IMR-90 (cell line): Measurements from ENCODE around the gene BEND3. TPM values are rescaled to one million over a fixed set of nuclear protein-coding genes. Genes with fewer than 3 reads are reported as not detected.

Source experiments
- ATAC-seq: fragments of 200-7000 bp; cut with Tn5 transposase; 2 replicates; pipeline ENCODE4 v1.9.1; 2020; ENCODE audit warnings: low read depth, mild to moderate bottlenecking, moderate library complexity
- BruUV-seq: library from RNA; stranded (reverse); fragments of 400-500 nt; replicated peaks from 2 replicates; lab custom pipeline; 2021; lab: Mats Ljungman, UMichigan
- CTCF ChIA-PET: fragments of 300-600 bp; formaldehyde crosslinking; extraction: SDS; loops from one replicate; lab custom pipeline; 2021; ENCODE audit warnings: antibody characterized with exemption; lab: Yijun Ruan, JAX
- POLR2A ChIA-PET: fragments of 300-600 bp; sonication (Branson Sonifier 250); formaldehyde crosslinking; loops from one replicate; lab custom pipeline; 2022; ENCODE audit warnings: antibody characterized with exemption; ENCODE audit not compliant: unreplicated experiment; lab: Charles Lee
- DNase-seq: peaks from one replicate; pipeline ENCODE4 v3.0.0; 2013
- H2AFZ ChIP-seq: replicated peaks from 2 replicates; pipeline ENCODE3; 2013; ENCODE audit warnings: low read length, mild to moderate bottlenecking; ENCODE audit not compliant: poor library complexity
- H2AK5ac ChIP-seq: 2 replicates; pipeline ENCODE4 v1.6.1; 2013; ENCODE audit warnings: low read depth, low read length, inconsistent platforms
- H2AK9ac ChIP-seq: replicated peaks from 2 replicates; pipeline ENCODE3; 2013; ENCODE audit warnings: mild to moderate bottlenecking, low read depth, low read length, moderate library complexity; ENCODE audit not compliant: poor library complexity
- H2BK120ac ChIP-seq: 2 replicates; pipeline ENCODE4 v1.6.1; 2013; ENCODE audit warnings: low read depth, low read length, inconsistent platforms
- H2BK15ac ChIP-seq: 3 replicates; pipeline ENCODE4 v1.6.1; 2013; ENCODE audit warnings: low read depth, low read length, inconsistent platforms
- H2BK20ac ChIP-seq: 2 replicates; pipeline ENCODE4 v1.6.1; 2013; ENCODE audit warnings: low read depth, mild to moderate bottlenecking, inconsistent platforms, low read length, moderate library complexity
- H2BK5ac ChIP-seq: 2 replicates; pipeline ENCODE4 v1.6.1; 2013; ENCODE audit warnings: mild to moderate bottlenecking, low read depth, low read length, inconsistent platforms; ENCODE audit not compliant: poor library complexity, severe bottlenecking
- H3K14ac ChIP-seq: replicated peaks from 2 replicates; pipeline ENCODE4 v1.6.1; 2013; ENCODE audit warnings: low read depth, low read length, inconsistent platforms
- H3K18ac ChIP-seq: 2 replicates; pipeline ENCODE4 v1.6.1; 2013; ENCODE audit warnings: low read depth, low read length, control low read depth
- H3K23ac ChIP-seq: 2 replicates; pipeline ENCODE4 v1.6.1; 2013; ENCODE audit warnings: low read depth, low read length, inconsistent platforms
- H3K27ac ChIP-seq: 2 replicates; pipeline ENCODE4 v1.5.1; 2013; ENCODE audit warnings: mild to moderate bottlenecking, control low read depth, low read length; ENCODE audit not compliant: insufficient read depth
- H3K27me3 ChIP-seq: 2 replicates; pipeline ENCODE4 v1.6.1; 2013; ENCODE audit warnings: low read length; ENCODE audit not compliant: control insufficient read depth, insufficient read depth
- H3K36me3 ChIP-seq: 2 replicates; pipeline ENCODE4 v1.6.1; 2013; ENCODE audit warnings: low read length, mixed read lengths; ENCODE audit not compliant: control insufficient read depth, insufficient read depth
- H3K4ac ChIP-seq: 2 replicates; pipeline ENCODE4 v1.6.1; 2013; ENCODE audit warnings: low read depth, low read length, inconsistent platforms
- H3K4me1 ChIP-seq: 2 replicates; pipeline ENCODE4 v1.6.1; 2013; ENCODE audit warnings: low read length, mixed read lengths; ENCODE audit not compliant: control insufficient read depth, insufficient read depth
- H3K4me2 ChIP-seq: 2 replicates; pipeline ENCODE4 v1.6.1; 2013; ENCODE audit warnings: low read depth, mild to moderate bottlenecking, control low read depth, low read length, moderate library complexity
- H3K4me3 ChIP-seq: 2 replicates; pipeline ENCODE4 v1.5.1; 2013; ENCODE audit warnings: low read depth, mild to moderate bottlenecking, control low read depth, low read length, moderate library complexity; ENCODE audit not compliant: insufficient read depth
- H3K56ac ChIP-seq: 2 replicates; pipeline ENCODE4 v1.6.1; 2013; ENCODE audit warnings: low read length, inconsistent platforms; ENCODE audit not compliant: insufficient read depth; ENCODE audit errors: extremely low read depth
- H3K79me1 ChIP-seq, 2 experiments: 2 replicates each; pipeline ENCODE4 v1.6.1; 2013; ENCODE audit warnings: low read length in 2 of 2, inconsistent platforms in 1 of 2, low read depth in 1 of 2
- H3K9ac ChIP-seq: 2 replicates; pipeline ENCODE4 v1.6.1; 2013; ENCODE audit warnings: low read depth, low read length, control low read depth
- H3K9me1 ChIP-seq: 2 replicates; pipeline ENCODE4 v1.6.1; 2013; ENCODE audit warnings: low read length, inconsistent platforms; ENCODE audit not compliant: insufficient read depth
- H3K9me3 ChIP-seq: 2 replicates; pipeline ENCODE4 v1.6.1; 2013; ENCODE audit warnings: low read length; ENCODE audit not compliant: control insufficient read depth, insufficient read depth
- H4K20me1 ChIP-seq: 2 replicates; pipeline ENCODE4 v1.6.1; 2013; ENCODE audit warnings: low read length, inconsistent platforms; ENCODE audit not compliant: insufficient read depth
- H4K5ac ChIP-seq: 2 replicates; pipeline ENCODE4 v1.6.1; 2013; ENCODE audit warnings: mild to moderate bottlenecking, low read depth, low read length, control low read depth
- H4K8ac ChIP-seq, 2 experiments: 2 replicates each; pipeline ENCODE4 v1.6.1; 2013; ENCODE audit warnings: low read depth in 2 of 2, low read length in 2 of 2, control low read depth in 1 of 2, inconsistent platforms in 1 of 2
- H4K91ac ChIP-seq: 2 replicates; pipeline ENCODE4 v1.6.1; 2013; ENCODE audit warnings: low read depth, low read length, inconsistent platforms; ENCODE audit not compliant: insufficient read depth
- RFX5 ChIP-seq: IDR thresholded peaks from 2 replicates; pipeline ENCODE4 v1.8.0; 2012; ENCODE audit warnings: low read depth, mild to moderate bottlenecking, low read length, moderate library complexity
- WGBS, 2 experiments: methylation state at CpG; one replicate each; pipeline versions ENCODE4 v1.1.5 to v1.1.7; 2013; ENCODE audit warnings: missing lambda C conversion rate in 2 of 2; ENCODE audit not compliant: insufficient read length in 1 of 2; ENCODE audit errors: extremely low coverage in 2 of 2; 5-methylcytosine and 5-hydroxymethylcytosine counted together
- dilution Hi-C: fragments of 300-500 bp; cut with HindIII; formaldehyde crosslinking; loops from one replicate; pipeline ENCODE4 v1.14.3; 2018; ENCODE audit warnings: low sequenced_read_pairs; ENCODE audit not compliant: unreplicated experiment
- in situ Hi-C: fragments of 300-500 bp; cut with MboI; formaldehyde crosslinking; loops from 3 replicates; pipeline ENCODE4 v1.14.3; 2019; ENCODE audit warnings: low sequenced_read_pairs, inconsistent platforms, mixed read lengths
- intact Hi-C: fragments of 100-400 bp; cut with micrococcal nuclease; formaldehyde crosslinking; loops from 2 replicates; pipeline ENCODE4 v1.10.0; 2022
- polyA plus RNA-seq, 3 experiments: library from polyadenylated mRNA; depleted of rRNA; stranded (reverse); fragments of >200 nt; gene quantifications; 2 replicates each; pipeline ENCODE4 v1.2.3, GENCODE V29; 2012; ENCODE audit warnings: low replicate concordance in 1 of 3
- total RNA-seq: library from RNA; depleted of rRNA; stranded (reverse); fragments of >200 nt; gene quantifications from 2 replicates; pipeline ENCODE4 v1.2.3, GENCODE V29; 2012

The BEND3 gene
- total and polyA plus RNA-seq, 2 of the 4 experiments (the other 2 are of a cell fraction), result 1.2 to 1.8 TPM

GRCh38 chr6:107047807-107048206 lies 67.5 kb downstream of the BEND3 start:
- no peak overlapping the region for H3K4me2 ChIP-seq
- no peak overlapping the region for H3K4me3 ChIP-seq
- H3K56ac ChIP-seq, result no peak overlapping the region
- no peak overlapping the region for H3K18ac ChIP-seq
- H2BK120ac ChIP-seq, result no peak overlapping the region
- no CpG with 5 or more reads among the region's 7 CpGs for WGBS, 2 experiments
- dilution Hi-C loops, result no loop called here
- no peak overlapping the region for H3K9ac ChIP-seq
- no peaks in the 10 kb centered on the region for H3K4me1 ChIP-seq
- no peak overlapping the region for H4K8ac ChIP-seq
- H3K14ac ChIP-seq, result no peak overlapping the region
- H3K27ac ChIP-seq, result no peak overlapping the region
- ATAC-seq (no peak), DNase-seq (no peak)
- H2BK15ac ChIP-seq, result no peak overlapping the region
- intact Hi-C loops, result no loop called here
- no peak overlapping the region for H2BK5ac ChIP-seq
- H4K91ac ChIP-seq, result no peak overlapping the region
- H2AFZ ChIP-seq, result no peak overlapping the region
- TF ChIP-seq RFX5, result no peak
- no peak overlapping the region for H3K4ac ChIP-seq
- ChIA-PET CTCF (no interaction called here), POLR2A (no interaction called here)
- no peak overlapping the region for H3K23ac ChIP-seq
- no peaks in the 10 kb centered on the region for H4K20me1 ChIP-seq
- H3K79me1 ChIP-seq, result no peaks in the 10 kb centered on the region
- H3K9me3 ChIP-seq, result no peaks in the 10 kb centered on the region
- H4K5ac ChIP-seq, result no peak overlapping the region
- no peak overlapping the region for H2AK9ac ChIP-seq
- no peak overlapping the region for H2AK5ac ChIP-seq
- no peaks in the 10 kb centered on the region for H3K27me3 ChIP-seq
- BruUV-seq, result no TSS peak
- no peak overlapping the region for H2BK20ac ChIP-seq
- H3K9me1 ChIP-seq, result no peaks in the 10 kb centered on the region
- peaks cover 11% of the 10 kb centered on the region; the same call in 1 of the 2 replicates for H3K36me3 ChIP-seq
- in situ Hi-C loops, result no loop called here
